A673 (cell line): ENCODE measurements around the gene CHID1.

Source experiments
- CTCF ChIP-seq: fragments of 300-800, 200-600 bp; sonication (generic); conservative IDR thresholded peaks from 2 replicates; pipeline ENCODE4 v1.5.1; 2017; ENCODE audit warnings: low read depth, mild to moderate bottlenecking, antibody characterized with exemption, low read length, moderate library complexity, mixed read lengths
- EZH2 ChIP-seq: fragments of 200-600 bp; sonication (generic); IDR thresholded peaks from 2 replicates; pipeline ENCODE4 v1.6.1; 2017; ENCODE audit warnings: borderline replicate concordance, low read depth, mild to moderate bottlenecking, mixed read lengths, antibody characterized with exemption, low read length; ENCODE audit not compliant: poor library complexity, severe bottlenecking

- TF ChIP-seq CTCF, result no peak
- TF ChIP-seq EZH2, result no peak
Measured at GRCh38 chr11:901452-902061, 9.1 kb downstream of the CHID1 start.
